SK-N-SH (cell line): ENCODE results near the gene SHROOM3. TPM values are rescaled to one million over a fixed set of nuclear protein-coding genes. Genes with fewer than 3 reads are reported as not detected.

Source experiments
- CTCF ChIA-PET: fragments of 300-600, 350-600 bp; formaldehyde crosslinking; extraction: SDS; loops from one replicate; lab custom pipeline; 2021; lab: Yijun Ruan, JAX
- POLR2A ChIA-PET: fragments of 350-600 bp; sonication (Branson Sonifier 250); formaldehyde crosslinking; extraction: SDS; loops from one replicate; lab custom pipeline; 2020; ENCODE audit warnings: antibody characterized with exemption, inconsistent platforms; lab: Yijun Ruan, JAX
- DNase-seq: peaks from one replicate; pipeline ENCODE4 v3.0.0; 2012
- H2AFZ ChIP-seq: fragments of 200-600 bp; sonication (generic); 2 replicates; pipeline ENCODE4 v1.8.1; 2016; ENCODE audit warnings: antibody characterized with exemption, mild to moderate bottlenecking, low read depth
- H3F3A ChIP-seq: fragments of 200-600 bp; sonication (generic); replicated peaks from 2 replicates; pipeline ENCODE3; 2016; ENCODE audit warnings: antibody characterized with exemption, mild to moderate bottlenecking; ENCODE audit not compliant: insufficient read depth
- H3K27ac ChIP-seq, 2 experiments: fragments of 200-500 bp in 1 of 2; fragments of 200-600 bp in 1 of 2; sonication (Bioruptor generic) in 1 of 2; sonication (generic), shearing (Covaris generic) in 1 of 2; 2 replicates each; pipeline versions ENCODE4 v1.5.1 to v1.6.1; 2014 to 2016; ENCODE audit warnings: low read depth in 2 of 2, inconsistent platforms in 1 of 2, low read length in 1 of 2, mild to moderate bottlenecking in 1 of 2, mixed read lengths in 1 of 2
- H3K27me3 ChIP-seq: fragments of 200-600 bp; sonication (generic), shearing (Covaris generic); 2 replicates; pipeline ENCODE4 v1.6.1; 2016; ENCODE audit warnings: mixed run types; ENCODE audit not compliant: insufficient read depth
- H3K36me3 ChIP-seq, 2 experiments: fragments of 200-500 bp in 1 of 2; fragments of 200-600 bp in 1 of 2; sonication (Bioruptor generic) in 1 of 2; sonication (generic) in 1 of 2; replicated peaks in 1 of 2; 2 replicates each; pipeline versions ENCODE3 to v1.5.1; 2014 to 2016; ENCODE audit warnings: low read length in 1 of 2, mild to moderate bottlenecking in 1 of 2; ENCODE audit not compliant: insufficient read depth in 2 of 2, control insufficient read depth in 1 of 2
- H3K4me1 ChIP-seq, 2 experiments: fragments of 200-500 bp in 1 of 2; fragments of 200-600 bp in 1 of 2; sonication (Bioruptor generic) in 1 of 2; sonication (generic), shearing (Covaris generic) in 1 of 2; 2 replicates each; pipeline versions ENCODE4 v1.5.1 to v1.6.1; 2014 to 2016; ENCODE audit warnings: low read depth in 1 of 2, low read length in 1 of 2, mixed run types in 1 of 2; ENCODE audit not compliant: insufficient read depth in 2 of 2, control insufficient read depth in 1 of 2
- H3K4me2 ChIP-seq: fragments of 200-600 bp; sonication (generic), shearing (Covaris generic); 2 replicates; pipeline ENCODE4 v1.6.1; 2017; ENCODE audit warnings: mixed run types
- H3K4me3 ChIP-seq, 2 experiments: fragments of 200-500 bp in 1 of 2; fragments of 200-600 bp in 1 of 2; sonication (Bioruptor generic) in 1 of 2; sonication (generic), shearing (Covaris generic) in 1 of 2; 2 replicates each; pipeline versions ENCODE4 v1.5.1 to v1.8.1; 2014 to 2016; ENCODE audit warnings: low read depth in 2 of 2, inconsistent platforms in 1 of 2, low read length in 1 of 2, mild to moderate bottlenecking in 1 of 2, mixed read lengths in 1 of 2, moderate library complexity in 1 of 2
- H3K79me2 ChIP-seq: fragments of 200-600 bp; sonication (generic); 2 replicates; pipeline ENCODE4 v1.8.1; 2017; ENCODE audit warnings: mild to moderate bottlenecking; ENCODE audit not compliant: insufficient read depth
- H3K9ac ChIP-seq: fragments of 200-600 bp; sonication (generic); 2 replicates; pipeline ENCODE4 v1.6.1; 2017; ENCODE audit warnings: mixed run types
- H3K9me2 ChIP-seq: fragments of 200-600 bp; sonication (generic); 2 replicates; pipeline ENCODE4 v1.6.1; 2017; ENCODE audit warnings: mixed run types
- H3K9me3 ChIP-seq: fragments of 200-600 bp; sonication (generic); 2 replicates; pipeline ENCODE4 v1.6.1; 2017; ENCODE audit warnings: mixed run types, mild to moderate bottlenecking, moderate library complexity
- H4K20me1 ChIP-seq: fragments of 200-600 bp; sonication (generic); 2 replicates; pipeline ENCODE4 v1.6.1; 2017; ENCODE audit warnings: mild to moderate bottlenecking, mixed run types; ENCODE audit not compliant: insufficient read depth
- CTCF ChIP-seq: fragments of 200-600 bp; sonication (generic); IDR thresholded peaks from 2 replicates; pipeline ENCODE4 v1.6.1; 2017; ENCODE audit warnings: antibody characterized with exemption, mild to moderate bottlenecking, moderate library complexity
- EP300 ChIP-seq, 2 experiments: IDR thresholded peaks; 2 replicates each; pipeline versions ENCODE4 v1.4.0 to v1.6.1; 2012; ENCODE audit warnings: borderline replicate concordance in 1 of 2, low read depth in 1 of 2, low read length in 1 of 2
- EZH2phosphoT487 ChIP-seq: fragments of 200-600 bp; sonication (generic); IDR thresholded peaks from 2 replicates; pipeline ENCODE4 v1.6.1; 2017; ENCODE audit warnings: low read depth, mixed run types, mild to moderate bottlenecking, antibody characterized with exemption, moderate library complexity, borderline replicate concordance
- FOSL2 ChIP-seq: IDR thresholded peaks from 2 replicates; pipeline ENCODE4 v1.4.0; 2012; ENCODE audit warnings: low read depth, mild to moderate bottlenecking, moderate library complexity, borderline replicate concordance
- FOXJ3 ChIP-seq: sonication (generic); formaldehyde crosslinking; IDR thresholded peaks from 2 replicates; pipeline ENCODE4 v1.5.1; 2020; ENCODE audit warnings: mild to moderate bottlenecking, missing genetic modification reagents
- MAX ChIP-seq: IDR thresholded peaks from 2 replicates; pipeline ENCODE4 v1.4.0; 2012; ENCODE audit warnings: low read depth
- MEF2A ChIP-seq: IDR thresholded peaks from 2 replicates; pipeline ENCODE4 v1.4.0; 2012; ENCODE audit warnings: low read depth, borderline replicate concordance
- NRF1 ChIP-seq: IDR thresholded peaks from 2 replicates; pipeline ENCODE4 v1.6.1; 2012; ENCODE audit warnings: low read depth, mild to moderate bottlenecking, low read length
- RCOR1 ChIP-seq: fragments of 150-350 bp; IDR thresholded peaks from 2 replicates; pipeline ENCODE4 v1.6.1; 2017; ENCODE audit warnings: antibody characterized with exemption, low read length
- RXRA ChIP-seq: IDR thresholded peaks from 2 replicates; pipeline ENCODE4 v1.4.0; 2012; ENCODE audit warnings: low read depth, mild to moderate bottlenecking, borderline replicate concordance
- TAF1 ChIP-seq: IDR thresholded peaks from 2 replicates; pipeline ENCODE4 v1.6.1; 2012; ENCODE audit warnings: low read depth, mild to moderate bottlenecking, low read length, moderate library complexity, borderline replicate concordance
- TEAD4 ChIP-seq: IDR thresholded peaks from 2 replicates; pipeline ENCODE4 v1.4.0; 2012; ENCODE audit warnings: mild to moderate bottlenecking, borderline replicate concordance; ENCODE audit not compliant: insufficient read depth
- USF2 ChIP-seq: fragments of 150-350 bp; IDR thresholded peaks from 2 replicates; pipeline ENCODE4 v1.6.1; 2017; ENCODE audit warnings: antibody characterized with exemption, low read length, low read depth, borderline replicate concordance
- ZBTB33 ChIP-seq: IDR thresholded peaks from 2 replicates; pipeline ENCODE4 v1.4.0; 2012; ENCODE audit warnings: low read depth, borderline replicate concordance
- WGBS: methylation state at CpG from one replicate; pipeline ENCODE4 v1.1.6; 2017; ENCODE audit warnings: low lambda C conversion rate; 5-methylcytosine and 5-hydroxymethylcytosine counted together
- polyA plus RNA-seq, 3 experiments: library from polyadenylated mRNA; depleted of rRNA; stranded (reverse); fragments of >200 nt; gene quantifications; 2 replicates each; pipeline ENCODE4 v1.2.3, GENCODE V29; 2012

Gene SHROOM3
- polyA plus RNA-seq, 1 of the 3 experiments (the other 2 are of a cell fraction), result 4.3 TPM

GRCh38 chr4:76760193-76760592 lies 325.2 kb downstream of the SHROOM3 start (continued):
- TF ChIP-seq CTCF, result no peak
- TF ChIP-seq MEF2A, result no peak
- no peak for TF ChIP-seq NRF1
- no peak for TF ChIP-seq RCOR1
- no peak for TF ChIP-seq RXRA
- TF ChIP-seq FOXJ3 (CRISPR knock-in tag), result no peak

GRCh38 chr4:76762137-76763130 lies 327.4 kb downstream of the SHROOM3 start:
- Histone ChIP-seq H3K27ac (peak overlapping the region in 1 of 2 experiments; percentile 48; a peak in 2 of 4 replicates), H3K79me2 (peaks cover 26% of the 10 kb centered on the region; the same call in 1 of the 2 replicates)

More at GRCh38 chr4:76762137-76763130, 327.4 kb downstream of the SHROOM3 start:
- H4K20me1 ChIP-seq, result no peaks in the 10 kb centered on the region
- 97% methylated on average over 4 of the region's 4 CpGs for WGBS
- no peak overlapping the region for H2AFZ ChIP-seq
- peaks cover 2 to 10% of the 10 kb centered on the region in 2 experiments; a peak in 3 of 4 replicates for H3K4me1 ChIP-seq
- H3K36me3 ChIP-seq, result peaks cover 47 to 61% of the 10 kb centered on the region in 2 experiments
- DNase-seq, result no peak
- no peak overlapping the region for H3K4me3 ChIP-seq
- POLR2A ChIA-PET, result no interaction called here
- peaks cover 16% of the 10 kb centered on the region for H3F3A ChIP-seq
- H3K27me3 ChIP-seq, result no peaks in the 10 kb centered on the region
- TF ChIP-seq FOSL2 (no peak), TAF1 (no peak), EZH2phosphoT487 (no peak), EP300 (IDR thresholded peaks at IDR 0.05; ENCODE audit: borderline replicate concordance in 1 of 2, low read depth in 1 of 2, low read length in 1 of 2) (no peak), USF2 (no peak), MAX (no peak), ZBTB33 (no peak), TEAD4 (no peak)
- H3K9me2 ChIP-seq, result no peaks in the 10 kb centered on the region
- H3K9ac ChIP-seq, result no peak overlapping the region
- CTCF ChIA-PET, result interaction anchor here (1.2 kb wide), 2 partner anchors 20 to 257 kb away, joined by 3 read pairs; no protein-coding TSS in a partner anchor
- H3K4me2 ChIP-seq, result no peak overlapping the region
- no peaks in the 10 kb centered on the region for H3K9me3 ChIP-seq
